Measurements from ENCODE around the gene BOK.
A peak's percentile ranks its signal among the peaks of the same experiment; 100 is the strongest.
"Not testable (repeated sequence)": the region's sequence is repeated elsewhere in the genome, so short reads cannot be mapped to it uniquely, and the experiment has no call there.

BOK gene

GRCh38 chr2:241559323-241560161 is 997 bp downstream of the BOK start:
- DNase-seq = peak in 1 of 5 experiments; percentile 31

- DNase-seq = no peak
These were observed 1.8 kb downstream of the BOK start for GRCh38 chr2:241560162-241560882.

GRCh38 chr2:241560883-241561474 is 2.4 kb downstream of the BOK start:
- no peak for DNase-seq

GRCh38 chr2:241561832-241562231 is 3.3 kb downstream of the BOK start:
- DNase-seq = no peak

GRCh38 chr2:241562269-241562891 is 3.8 kb downstream of the BOK start:
- no peak for DNase-seq

GRCh38 chr2:241563031-241563507 is 4.5 kb downstream of the BOK start:
- DNase-seq = no peak

GRCh38 chr2:241563571-241563980 is 5.0 kb downstream of the BOK start:
- DNase-seq = no peak

GRCh38 chr2:241563981-241564595 is 5.5 kb downstream of the BOK start:
- DNase-seq = no peak

- no peak for DNase-seq
These were observed 6.3 kb downstream of the BOK start for GRCh38 chr2:241564596-241565410.

- no peak for DNase-seq
These were observed 6.9 kb downstream of the BOK start for GRCh38 chr2:241565411-241565810.

GRCh38 chr2:241566021-241566420 is 7.5 kb downstream of the BOK start:
- not testable (repeated sequence) for DNase-seq

GRCh38 chr2:241566468-241566867 is 7.9 kb downstream of the BOK start:
- DNase-seq = no peak

GRCh38 chr2:241567266-241567665 is 8.7 kb downstream of the BOK start:
- not testable (repeated sequence) for DNase-seq

- no peak for DNase-seq
These were observed 9.2 kb downstream of the BOK start for GRCh38 chr2:241567776-241568175.

GRCh38 chr2:241568726-241569125 is 10.2 kb downstream of the BOK start:
- no peak for DNase-seq

- DNase-seq = no peak
These were observed 11.3 kb downstream of the BOK start for GRCh38 chr2:241569831-241570281.

GRCh38 chr2:241570961-241571581 is 12.5 kb downstream of the BOK start:
- no peak for DNase-seq

GRCh38 chr2:241571821-241572620 is 13.5 kb downstream of the BOK start:
- no peak for DNase-seq

GRCh38 chr2:241572915-241573651 is 14.5 kb downstream of the BOK start:
- DNase-seq = not testable (repeated sequence)

Measured in T-helper 2 cell (primary cell).